ENCODE data around the gene FOXJ2. TPM values are rescaled to one million over a fixed set of nuclear protein-coding genes. Genes with fewer than 3 reads are reported as not detected.
"Not testable (repeated sequence)": the region's sequence is repeated elsewhere in the genome, so short reads cannot be mapped to it uniquely, and the experiment has no call there.

FOXJ2 gene
- polyA plus RNA-seq, 1 experiment, result 5.7 TPM

GRCh38 chr12:7989827-7990491 lies 42.6 kb upstream of the FOXJ2 start:
- H3K27me3 ChIP-seq (ENCODE audit: control insufficient read depth, insufficient read depth, low read length), result no peaks in the 10 kb centered on the region
- H3K27ac ChIP-seq (ENCODE audit: low read depth, low read length), result no peak overlapping the region
- no peak for TF ChIP-seq CTCF (IDR thresholded peaks at IDR 0.05; ENCODE audit: low read depth, low read length)
- ChIA-PET POLR2A (interaction anchor here (1.5 kb wide), 1 partner anchor 54 kb away, joined by 3 read pairs; the partner anchor contains the start of gene SLC2A3), CTCF (interaction anchor here (2.1 kb wide), 1 partner anchor 57 kb away, joined by 6 read pairs; no protein-coding TSS in a partner anchor)
- no peaks in the 10 kb centered on the region for H3K9me3 ChIP-seq (ENCODE audit: control insufficient read depth, insufficient read depth, low read length)
- H3K4me3 ChIP-seq (ENCODE audit: low read depth, low read length), result no peak overlapping the region
- no peak for DNase-seq (ENCODE audit: low read depth, low spot score)

GRCh38 chr12:7991535-7991934 lies 41.0 kb upstream of the FOXJ2 start:
- DNase-seq (ENCODE audit: low read depth, low spot score), result no peak
- H3K27me3 ChIP-seq (ENCODE audit: control insufficient read depth, insufficient read depth, low read length), result no peaks in the 10 kb centered on the region
- no peak for TF ChIP-seq CTCF (IDR thresholded peaks at IDR 0.05; ENCODE audit: low read depth, low read length)
- peaks cover 3% of the 10 kb centered on the region for H3K9me3 ChIP-seq (ENCODE audit: control insufficient read depth, insufficient read depth, low read length)
- ChIA-PET CTCF (interaction anchor here (5.0 kb wide), 1 partner anchor 57 kb away, joined by 64 read pairs; the partner anchor contains the start of gene SLC2A3), POLR2A (interaction anchor here (1.5 kb wide), 1 partner anchor 55 kb away, joined by 3 read pairs; the partner anchor contains the start of gene SLC2A3)
- H3K27ac ChIP-seq (ENCODE audit: low read depth, low read length), result no peak overlapping the region
- no peak overlapping the region for H3K4me3 ChIP-seq (ENCODE audit: low read depth, low read length)

GRCh38 chr12:7994731-7995205 lies 37.7 kb upstream of the FOXJ2 start:
- DNase-seq (ENCODE audit: low read depth, low spot score), result peak; percentile 87
- H3K27me3 ChIP-seq (ENCODE audit: control insufficient read depth, insufficient read depth, low read length), result no peaks in the 10 kb centered on the region
- ChIA-PET CTCF (interaction anchor here (0.6 to 5.0 kb wide), 16 partner anchors 8 to 324 kb away, joined by 3 to 64 read pairs (median 4); partner anchors contain the start of gene SLC2A3), POLR2A (interaction anchor here (0.6 to 3.3 kb wide), 6 partner anchors 24 to 915 kb away, joined by 4 to 51 read pairs (median 12); partner anchors contain the start of gene SLC2A3)
- H3K27ac ChIP-seq (ENCODE audit: low read depth, low read length), result peak overlapping the region; percentile 96
- H3K9me3 ChIP-seq (ENCODE audit: control insufficient read depth, insufficient read depth, low read length), result peaks cover 18% of the 10 kb centered on the region
- TF ChIP-seq CTCF (IDR thresholded peaks at IDR 0.05; ENCODE audit: low read depth, low read length), result no peak
- no peak overlapping the region for H3K4me3 ChIP-seq (ENCODE audit: low read depth, low read length)

- ChIA-PET CTCF (interaction anchor here (0.6 to 5.0 kb wide), 16 partner anchors 9 to 1048 kb away, joined by 3 to 64 read pairs (median 4); partner anchors contain the start of gene SLC2A3), POLR2A (interaction anchor here (0.6 to 3.3 kb wide), 6 partner anchors 25 to 915 kb away, joined by 4 to 51 read pairs (median 12); partner anchors contain the start of gene SLC2A3)
- Histone ChIP-seq H3K27ac (ENCODE audit: low read depth, low read length) (peak overlapping the region; percentile 96), H3K27me3 (ENCODE audit: control insufficient read depth, insufficient read depth, low read length) (no peaks in the 10 kb centered on the region), H3K9me3 (ENCODE audit: control insufficient read depth, insufficient read depth, low read length) (peaks cover 18% of the 10 kb centered on the region), H3K4me3 (ENCODE audit: low read depth, low read length) (peak overlapping the region; percentile 23; the same call in 1 of the 2 replicates)
- peak; percentile 68 for DNase-seq (ENCODE audit: low read depth, low spot score)
- peak; percentile 76 for TF ChIP-seq CTCF (IDR thresholded peaks at IDR 0.05; ENCODE audit: low read depth, low read length)
Observed at GRCh38 chr12:7995266-7995963, 37.1 kb upstream of the FOXJ2 start.

GRCh38 chr12:8000827-8001226 lies 31.7 kb upstream of the FOXJ2 start:
- H3K4me3 ChIP-seq (ENCODE audit: low read depth, low read length); DNase-seq (ENCODE audit: low read depth, low spot score); POLR2A ChIA-PET; H3K27me3 ChIP-seq (ENCODE audit: control insufficient read depth, insufficient read depth, low read length); CTCF ChIA-PET; H3K27ac ChIP-seq (ENCODE audit: low read depth, low read length): not testable (repeated sequence)
- H3K9me3 ChIP-seq (ENCODE audit: control insufficient read depth, insufficient read depth, low read length), result peaks cover 18% of the 10 kb centered on the region

GRCh38 chr12:8001496-8001895 lies 31.0 kb upstream of the FOXJ2 start:
- DNase-seq (ENCODE audit: low read depth, low spot score); H3K27me3 ChIP-seq (ENCODE audit: control insufficient read depth, insufficient read depth, low read length); POLR2A ChIA-PET; H3K27ac ChIP-seq (ENCODE audit: low read depth, low read length); H3K4me3 ChIP-seq (ENCODE audit: low read depth, low read length); CTCF ChIA-PET: not testable (repeated sequence)
- peaks cover 15% of the 10 kb centered on the region for H3K9me3 ChIP-seq (ENCODE audit: control insufficient read depth, insufficient read depth, low read length)

- H3K4me3 ChIP-seq (ENCODE audit: low read depth, low read length); POLR2A ChIA-PET: not testable (repeated sequence)
- CTCF ChIA-PET, result interaction anchor here (2.6 kb wide), 1 partner anchor 72 kb away, joined by 15 read pairs; no protein-coding TSS in a partner anchor
Observed at GRCh38 chr12:8004897-8005296, 27.6 kb upstream of the FOXJ2 start.

More at GRCh38 chr12:8004897-8005296, 27.6 kb upstream of the FOXJ2 start:
- not testable (repeated sequence) for H3K27me3 ChIP-seq (ENCODE audit: control insufficient read depth, insufficient read depth, low read length); H3K27ac ChIP-seq (ENCODE audit: low read depth, low read length); H3K9me3 ChIP-seq (ENCODE audit: control insufficient read depth, insufficient read depth, low read length); DNase-seq (ENCODE audit: low read depth, low spot score)
